Left kidney (tissue), 2 donors: ENCODE data around the gene DDC. TPM values are rescaled to one million over a fixed set of nuclear protein-coding genes. Genes with fewer than 3 reads are reported as not detected.
"Not testable (repeated sequence)": the region's sequence is repeated elsewhere in the genome, so short reads cannot be mapped to it uniquely, and the experiment has no call there.

ENCODE experiments used
- DNase-seq: peaks from one replicate; pipeline ENCODE4 v3.0.0-alpha.2; 2013
- polyA plus RNA-seq: library from polyadenylated mRNA; unstranded; fragments of 120-200 nt; gene quantifications from one replicate; pipeline ENCODE4 v1.2.1, GENCODE V29; 2013; ENCODE audit not compliant: insufficient read length

Gene DDC
- polyA plus RNA-seq, 1 donor: 76.2 TPM

DNA sequence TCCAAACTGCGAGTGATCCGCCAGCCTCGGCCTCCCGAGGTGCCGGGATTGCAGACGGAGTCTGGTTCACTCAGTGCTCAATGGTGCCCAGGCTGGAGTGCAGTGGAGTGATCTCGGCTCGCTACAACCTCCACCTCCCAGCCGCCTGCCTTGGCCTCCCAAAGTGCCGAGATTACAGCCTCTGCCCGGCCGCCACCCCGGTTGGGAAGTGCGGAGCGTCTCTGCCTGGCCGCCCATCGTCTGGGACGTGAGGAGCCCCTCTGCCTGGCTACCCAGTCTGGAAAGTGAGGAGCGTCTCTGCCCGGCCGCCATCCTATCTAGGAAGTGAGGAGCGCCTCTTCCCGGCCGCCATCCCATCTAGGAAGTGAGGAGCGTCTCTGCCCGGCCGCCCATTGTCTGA lies 106.0 kb downstream of the DDC start:
- DNase-seq: not testable (repeated sequence)

DNA sequence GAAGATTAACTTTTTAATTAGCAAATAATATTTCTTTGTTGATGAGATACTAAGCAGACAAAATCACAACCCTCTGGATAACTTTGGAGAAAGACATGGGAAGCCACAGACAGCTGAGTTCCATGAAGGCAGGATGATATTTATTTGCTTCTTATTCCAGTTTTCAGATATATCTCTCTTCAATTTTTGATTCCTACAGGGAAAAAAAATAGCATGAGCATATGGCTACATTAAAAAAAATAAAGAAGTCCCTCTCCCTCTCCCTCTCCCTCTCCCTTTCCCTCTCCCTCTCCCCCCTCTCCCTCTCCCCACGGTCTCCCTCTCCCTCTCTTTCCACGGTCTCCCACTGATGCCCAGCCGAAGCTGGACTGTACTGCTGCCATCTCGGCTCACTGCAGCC lies 106.6 kb downstream of the DDC start:
- DNase-seq: not testable (repeated sequence)

DNA sequence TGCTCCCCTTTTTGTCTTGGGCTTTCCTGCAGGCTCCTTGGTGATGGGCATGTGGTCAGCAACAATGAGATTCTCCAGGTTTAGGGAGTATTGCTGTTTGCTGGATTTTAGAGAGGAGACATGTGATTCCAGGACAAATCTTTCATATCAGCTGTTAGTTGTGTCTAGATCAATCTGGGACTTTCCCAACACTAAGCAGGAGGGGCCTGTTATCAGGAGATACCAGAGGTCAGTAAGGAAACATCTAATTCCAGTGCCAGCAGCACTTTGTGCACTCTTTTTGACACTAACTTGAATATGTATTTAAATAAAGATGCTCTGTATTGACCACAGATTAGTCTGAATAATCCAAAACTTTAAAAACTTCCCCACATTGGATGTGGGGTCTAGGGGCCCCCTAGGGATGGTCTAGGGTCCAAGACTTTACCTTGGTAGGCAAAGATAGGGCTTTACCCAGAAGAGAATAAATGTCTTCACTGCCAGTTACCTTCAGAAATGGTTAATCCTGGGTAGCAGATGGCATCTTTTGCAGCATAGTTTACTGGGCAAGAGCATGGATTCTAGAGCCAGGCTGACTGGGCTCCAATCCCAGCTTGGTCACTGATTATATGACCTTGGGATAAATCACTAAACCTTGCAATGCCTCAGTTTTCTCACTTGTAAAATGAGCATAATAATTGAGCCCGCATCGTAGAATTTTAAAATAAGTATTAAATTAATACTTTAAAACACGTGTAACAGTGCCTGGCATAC lies 108.7 kb downstream of the DDC start:
- DNase-seq: no peak

DNA sequence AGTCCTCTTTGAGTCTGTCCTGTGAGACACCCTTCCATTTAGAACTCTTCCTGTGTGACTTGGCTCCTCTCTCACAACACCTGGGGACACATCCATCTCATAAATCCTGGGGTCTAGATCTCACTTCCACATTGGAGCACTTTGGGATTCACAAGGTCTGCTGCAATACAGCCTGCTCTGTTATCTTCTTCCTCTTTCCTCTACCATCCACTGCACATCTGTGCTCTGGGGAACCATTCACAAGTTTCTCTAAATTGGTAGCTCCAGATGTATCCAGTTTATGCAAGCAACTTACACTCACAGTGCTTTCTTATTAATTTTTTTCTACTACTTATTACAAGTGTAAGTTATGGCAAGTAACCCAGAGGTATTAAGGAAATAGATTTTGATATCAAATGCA lies 109.5 kb downstream of the DDC start:
- no peak for DNase-seq

DNA sequence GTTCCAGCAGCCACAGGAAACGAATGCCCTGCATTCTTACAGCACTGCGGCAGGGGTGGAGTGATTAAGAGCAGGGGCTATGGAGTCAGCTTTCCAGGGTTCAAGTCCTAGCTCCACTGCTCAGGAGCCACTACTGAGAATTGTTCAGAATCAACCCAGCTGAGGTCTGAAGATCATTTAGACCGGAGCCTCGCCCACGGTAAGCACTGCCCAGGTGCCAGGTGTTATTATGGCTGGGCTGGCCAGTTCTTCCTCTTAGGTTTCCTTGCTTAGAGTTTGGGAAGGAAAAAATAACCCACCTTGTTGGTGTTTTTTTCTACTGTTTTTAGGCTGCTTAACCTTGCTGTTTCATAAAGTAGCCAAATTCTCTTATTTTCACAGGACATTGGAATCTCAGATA lies 110.2 kb downstream of the DDC start:
- DNase-seq: no peak

DNA sequence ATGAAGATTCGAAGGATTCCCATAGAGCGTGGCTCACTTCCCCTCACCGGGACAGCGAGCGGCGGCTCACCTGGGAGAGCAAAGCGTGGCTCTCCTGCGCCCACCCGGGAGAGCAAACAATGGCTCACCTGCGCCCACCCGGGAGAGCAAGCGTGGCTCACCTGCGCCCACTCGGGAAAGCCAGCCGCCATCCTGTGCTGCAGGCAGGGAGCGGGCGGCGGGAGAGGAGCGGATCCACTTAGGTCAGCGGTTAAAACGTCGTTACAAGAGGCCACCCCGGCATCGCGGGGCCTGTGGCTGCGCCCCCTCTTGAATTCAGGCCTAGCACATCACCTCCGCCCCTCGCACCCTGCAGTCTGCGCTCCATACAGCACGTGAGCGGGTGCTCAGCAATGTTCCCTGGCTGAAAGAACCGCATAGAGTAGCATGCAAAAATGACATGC lies 114.6 kb downstream of the DDC start:
- peak; percentile 0 for DNase-seq

DNA sequence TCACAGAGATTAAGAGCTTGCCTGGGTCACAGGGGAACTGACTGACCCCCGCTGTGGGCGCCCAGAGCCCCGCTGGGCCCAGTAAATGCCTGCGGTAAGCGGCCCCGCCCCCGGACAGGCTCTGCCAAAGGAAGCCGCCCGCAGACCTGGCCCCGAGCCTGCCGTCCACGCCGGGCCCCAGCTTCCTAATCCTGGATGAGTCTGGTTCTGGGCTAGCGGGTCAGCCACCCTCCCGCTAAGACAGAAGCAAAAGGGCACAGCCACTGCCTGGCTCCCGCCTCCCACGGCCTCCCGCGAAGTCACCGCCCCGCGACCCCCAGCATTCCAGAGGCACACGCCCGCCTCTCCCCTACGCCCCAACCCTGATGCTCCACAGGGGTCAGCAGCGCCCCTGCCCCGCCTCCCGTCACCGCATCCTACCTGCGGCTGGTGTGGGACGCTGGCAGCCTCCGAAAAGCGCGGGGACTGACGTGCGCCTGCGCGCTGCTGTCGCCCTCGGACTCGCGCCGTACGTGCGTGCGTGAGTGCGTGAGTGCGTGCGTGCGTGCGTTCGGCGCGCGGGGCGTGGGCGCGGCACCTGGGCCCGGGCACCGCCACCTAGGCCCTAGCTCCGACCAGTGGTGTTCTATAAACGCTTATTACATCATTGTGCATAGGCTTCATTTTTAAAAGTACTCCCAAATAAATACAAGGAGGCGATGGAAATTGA lies 115.2 kb downstream of the DDC start, which contains the start of gene FIGNL1:
TSS of gene FIGNL1 (minus strand) at position 470 of the 709 bp plus-strand sequence. CDS start 3,063 bp downstream, outside the sequence.
- DNase-seq: peak; percentile 58

DNA sequence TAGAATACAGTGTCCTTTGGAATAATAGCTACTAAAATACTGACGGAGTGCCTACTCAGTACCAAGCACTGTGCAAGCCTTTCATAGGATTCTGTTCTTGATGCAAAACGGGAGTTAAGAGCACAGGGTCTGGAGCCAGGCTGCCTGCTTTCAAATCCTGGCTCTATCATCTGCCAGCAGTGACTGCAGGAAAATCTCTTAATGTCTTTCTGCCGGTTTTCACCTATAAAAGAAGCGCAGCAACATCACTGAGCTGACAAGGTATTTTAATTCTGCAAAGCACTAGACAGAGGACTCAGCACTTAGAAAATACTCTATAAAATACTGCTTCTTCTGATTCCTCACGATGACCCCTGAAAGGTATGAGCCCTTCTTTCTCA lies 115.7 kb downstream of the DDC start:
- peak; percentile 1 for DNase-seq

DNA sequence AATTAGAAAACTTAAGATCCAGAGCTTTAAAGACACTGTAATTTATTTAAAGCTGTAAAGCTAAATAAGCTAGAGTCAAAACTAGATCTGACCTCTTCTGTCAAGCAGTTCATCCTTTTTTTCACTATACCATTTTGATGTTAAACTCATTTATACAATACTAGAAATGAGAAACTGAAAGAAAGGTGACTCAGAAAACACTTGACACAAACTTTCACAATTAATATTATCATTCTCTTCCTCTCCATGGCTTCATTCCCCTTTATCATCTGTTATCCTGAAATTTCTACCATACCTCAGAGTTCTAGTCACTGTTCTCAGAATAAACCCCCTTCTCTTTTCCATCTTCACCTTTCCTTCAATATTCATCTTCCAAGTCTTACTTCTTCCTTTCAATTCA lies 116.4 kb downstream of the DDC start:
- DNase-seq: no peak

DNA sequence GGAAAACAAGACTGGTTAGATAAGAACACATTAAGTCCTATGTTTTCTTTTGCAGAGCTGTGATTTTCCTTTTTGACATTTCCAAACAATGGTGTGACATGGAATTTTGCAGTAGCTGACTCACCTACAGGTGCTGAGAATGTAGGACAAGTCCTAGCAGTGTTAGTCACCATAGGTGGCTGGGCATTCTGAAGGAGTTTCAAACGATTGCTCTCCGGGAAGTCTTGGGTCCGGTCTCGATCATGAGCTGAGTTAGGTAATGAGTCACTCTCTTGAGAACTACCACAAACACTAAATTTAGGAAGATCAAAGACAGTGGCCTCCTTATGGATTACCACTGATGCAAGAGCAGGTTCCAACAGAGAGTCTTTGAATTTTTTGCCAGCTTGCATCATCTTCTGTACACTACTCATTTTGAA lies 118.7 kb downstream of the DDC start:
- no peak for DNase-seq

DNA sequence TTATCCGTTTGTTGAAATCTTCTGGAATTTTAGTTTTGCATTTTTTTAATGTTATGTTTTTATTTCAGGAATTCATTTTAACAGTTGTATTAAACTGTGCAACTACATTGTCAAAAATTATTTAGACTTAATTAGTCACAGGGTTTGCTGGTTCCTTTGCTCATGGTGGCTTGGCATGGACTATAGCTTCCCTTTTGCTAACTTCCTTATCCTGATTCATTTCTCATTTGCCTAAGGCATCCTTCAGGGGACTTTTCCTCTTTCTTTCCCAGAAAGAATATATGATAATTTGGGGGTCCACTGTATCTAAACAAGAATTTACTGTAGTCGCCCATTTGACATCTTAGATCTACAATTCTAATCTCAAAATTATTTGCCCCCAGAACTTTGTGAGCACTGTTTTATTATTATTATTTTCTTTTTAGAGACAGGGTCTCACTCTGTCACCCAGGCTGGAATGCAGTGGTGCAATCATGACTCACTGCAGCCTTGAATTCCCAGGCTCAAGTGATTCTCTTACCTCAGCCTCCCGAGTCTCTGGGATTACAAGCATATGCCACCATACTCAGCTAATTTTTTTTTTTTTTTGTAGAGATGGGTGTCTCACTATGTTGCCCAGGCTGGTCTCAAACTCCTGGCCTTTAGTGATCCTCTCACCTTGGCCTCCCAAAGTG lies 128.9 kb downstream of the DDC start:
- DNase-seq: no peak

DNA sequence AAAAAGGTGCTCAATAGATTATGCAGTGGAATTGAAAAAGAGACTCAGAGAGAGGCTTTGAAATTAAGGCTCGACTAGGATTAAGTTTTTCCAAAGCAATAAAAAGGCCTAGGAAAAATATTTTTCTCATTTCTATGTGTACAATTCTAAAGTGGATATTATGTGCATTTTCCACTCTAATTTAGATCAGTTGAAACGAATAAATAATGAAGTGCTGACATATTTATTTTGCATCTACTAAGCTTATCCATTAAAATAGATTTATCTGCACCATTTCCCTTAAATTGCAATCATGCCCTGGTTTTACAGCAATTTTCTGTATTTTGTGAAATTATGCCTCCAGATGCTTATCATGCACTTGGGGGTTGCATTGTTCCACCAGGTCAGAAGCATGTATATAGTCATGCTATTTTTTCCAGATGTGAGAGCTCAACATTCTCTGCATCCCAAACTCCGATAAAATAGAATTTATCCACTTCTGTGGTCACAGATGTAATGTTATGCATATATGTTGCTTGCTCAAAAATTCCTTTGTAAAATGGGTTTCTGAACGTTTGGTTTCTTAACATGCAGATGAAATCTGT lies 133.4 kb downstream of the DDC start:
- no peak for DNase-seq

DNA sequence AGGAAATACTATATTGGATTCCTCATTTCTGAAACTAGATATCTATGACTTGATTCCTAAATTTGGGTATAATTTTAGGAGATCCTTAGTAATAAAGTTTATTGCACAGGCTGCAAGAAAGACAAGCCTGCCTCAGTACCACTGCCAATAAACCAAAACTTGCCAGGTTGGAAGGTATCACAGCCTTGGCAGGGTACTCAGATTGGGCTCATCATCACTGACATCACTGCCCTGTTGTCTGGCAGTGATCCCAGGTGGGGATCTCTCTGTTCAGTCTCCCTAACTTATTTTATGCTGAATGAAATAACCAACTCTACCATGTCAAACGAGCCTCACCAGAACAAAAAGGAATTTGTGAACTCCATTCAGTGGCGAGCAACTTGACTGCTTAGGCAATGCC lies 133.9 kb downstream of the DDC start:
- DNase-seq: no peak

DNA sequence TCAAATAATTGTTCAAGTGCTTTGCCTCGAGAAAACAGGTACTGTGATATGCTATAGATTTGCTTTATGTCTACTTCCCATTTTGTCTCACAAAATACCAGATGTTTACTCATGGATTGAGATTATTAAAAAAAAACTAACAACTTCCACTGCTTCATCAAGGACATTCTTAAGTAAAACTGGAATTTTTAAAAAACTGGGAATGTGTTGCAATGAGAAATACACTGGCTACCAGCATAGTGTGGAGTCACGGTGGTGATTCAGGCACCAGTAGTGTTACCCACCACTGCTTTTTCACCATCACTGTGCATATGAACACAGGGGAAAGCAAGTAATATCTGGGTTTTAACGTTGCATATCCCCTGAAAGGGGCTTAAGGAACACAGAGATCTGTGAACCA lies 136.3 kb downstream of the DDC start:
- DNase-seq: no peak

DNA sequence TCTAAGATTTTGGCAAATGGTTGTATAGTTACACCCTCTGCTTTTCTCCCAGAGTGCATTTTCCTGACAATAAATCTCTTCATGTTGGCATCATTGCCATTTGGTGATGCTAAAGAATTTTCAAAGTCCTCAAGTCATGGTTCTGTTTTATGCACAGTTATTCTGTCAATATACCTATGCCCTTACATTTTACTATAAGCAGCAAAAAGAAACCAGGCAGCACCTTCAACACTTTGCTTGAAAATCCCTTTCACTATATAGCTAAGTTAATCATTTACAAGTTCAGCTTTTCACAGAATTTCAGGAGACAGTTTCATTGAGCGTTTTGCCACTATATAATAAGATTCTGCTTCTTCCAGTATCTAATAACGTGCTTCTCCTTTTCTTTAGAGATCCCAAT lies 137.7 kb downstream of the DDC start:
- no peak for DNase-seq

DNA sequence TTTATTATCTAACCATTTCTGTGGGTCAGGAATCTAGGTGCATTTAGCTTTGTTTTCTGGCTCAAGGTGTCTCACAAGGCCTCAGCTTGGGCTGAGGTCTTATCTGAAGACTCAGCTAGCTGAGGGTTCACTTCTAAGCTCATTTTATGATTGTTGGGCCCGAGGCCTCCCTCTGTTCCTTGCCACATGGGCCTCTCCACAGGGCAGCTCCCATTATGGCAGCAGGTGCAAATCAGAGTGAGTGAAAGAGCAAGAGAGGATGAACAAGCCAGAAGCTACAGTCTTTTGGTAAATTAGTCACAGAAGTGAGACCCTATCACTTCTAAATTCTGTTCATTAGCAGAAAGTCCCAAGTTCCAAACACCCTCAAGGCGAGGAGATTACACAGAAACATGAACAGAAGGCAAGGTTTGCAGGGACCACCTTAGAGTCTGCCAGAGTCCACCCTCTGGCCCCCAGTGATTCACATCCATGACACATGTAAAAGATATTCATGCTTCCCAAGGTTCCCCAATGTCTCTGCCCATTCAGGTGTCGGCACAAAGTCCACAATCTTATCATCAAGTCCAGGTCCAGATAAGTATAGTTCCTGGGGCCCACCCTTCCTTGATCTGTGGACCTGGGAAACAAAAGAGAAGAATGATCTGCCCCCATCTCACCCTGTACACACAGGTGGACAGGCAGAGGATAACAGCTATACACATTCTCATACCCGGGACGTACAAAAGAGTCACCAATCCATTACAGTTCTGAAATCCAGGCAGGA lies 138.7 kb downstream of the DDC start:
- DNase-seq: no peak

DNA sequence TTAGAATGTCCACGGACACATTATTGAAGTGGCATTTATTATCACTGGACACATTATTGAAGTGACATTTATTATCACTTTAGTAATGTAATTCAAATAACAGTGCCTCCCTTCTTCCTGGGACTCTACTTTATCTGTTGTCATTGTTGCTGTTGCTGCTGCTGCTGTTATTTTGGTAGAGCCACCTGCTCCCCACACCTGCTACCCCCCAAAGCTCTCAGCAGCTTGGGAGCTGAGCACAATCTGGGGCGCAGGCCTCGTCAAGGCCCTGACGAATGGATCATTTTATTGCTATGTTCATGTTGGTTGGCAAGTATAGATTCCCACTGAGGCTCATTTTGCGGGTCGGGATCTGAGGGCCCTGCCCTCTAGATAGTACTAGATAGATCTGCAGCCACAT lies 139.9 kb downstream of the DDC start:
- no peak for DNase-seq

DNA sequence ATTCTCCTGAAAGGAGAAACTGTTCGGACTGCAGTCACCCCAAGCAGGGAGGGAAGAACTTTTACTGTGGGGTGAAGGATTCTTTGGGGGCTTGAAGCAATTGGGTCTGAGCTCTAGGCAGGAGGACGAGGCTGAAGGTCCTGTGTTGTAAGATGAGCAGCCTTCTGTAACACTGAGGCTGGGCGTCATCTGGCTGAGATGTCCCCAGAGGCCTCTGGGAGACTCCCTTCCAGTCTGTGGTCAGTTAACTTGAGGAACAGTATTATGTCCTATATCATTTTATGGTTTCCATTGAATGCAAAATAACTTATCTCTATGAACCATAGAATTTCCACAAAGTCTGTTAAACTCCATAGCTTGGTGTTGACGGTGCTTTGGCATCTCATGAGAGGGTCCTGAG lies 141.3 kb downstream of the DDC start:
- no peak for DNase-seq

DNA sequence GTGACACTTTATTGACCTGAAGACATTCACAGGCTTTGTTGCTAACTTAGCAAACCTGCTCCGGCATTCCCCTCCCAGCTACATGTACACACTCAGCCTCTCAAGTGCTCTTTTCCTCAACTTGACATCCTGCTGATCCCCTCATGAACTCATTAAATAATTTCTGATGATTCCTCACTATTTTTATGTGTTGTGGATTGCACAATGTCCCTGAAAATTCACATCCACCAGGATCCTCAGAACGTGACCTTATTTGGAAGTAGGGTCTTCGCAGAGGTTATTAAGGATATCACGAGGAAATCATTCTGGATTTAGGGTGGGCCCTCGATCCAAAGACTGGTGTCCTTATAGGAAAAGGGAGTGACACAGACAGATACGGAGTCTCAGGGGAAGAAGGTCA lies 142.3 kb downstream of the DDC start:
- DNase-seq: no peak

DNA sequence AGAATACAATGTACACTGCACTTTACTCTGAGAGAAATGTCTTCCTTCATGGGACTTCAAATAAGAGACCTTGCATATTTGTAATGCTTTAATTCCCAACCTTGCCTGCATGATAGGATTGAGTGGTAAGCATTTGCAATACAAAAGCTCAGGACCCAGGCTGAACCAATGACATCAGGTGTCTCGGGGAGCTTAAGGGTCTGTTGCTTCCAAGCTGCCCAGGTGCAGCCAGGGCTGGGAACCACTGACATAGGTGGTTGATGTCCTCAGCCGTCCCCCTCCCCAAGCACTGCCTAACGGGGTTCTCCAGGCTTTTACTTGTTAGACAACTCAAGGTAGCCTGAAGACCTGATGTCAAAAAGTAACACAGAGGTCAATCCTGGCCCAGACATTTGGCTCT lies 144.2 kb downstream of the DDC start:
- no peak for DNase-seq

DNA sequence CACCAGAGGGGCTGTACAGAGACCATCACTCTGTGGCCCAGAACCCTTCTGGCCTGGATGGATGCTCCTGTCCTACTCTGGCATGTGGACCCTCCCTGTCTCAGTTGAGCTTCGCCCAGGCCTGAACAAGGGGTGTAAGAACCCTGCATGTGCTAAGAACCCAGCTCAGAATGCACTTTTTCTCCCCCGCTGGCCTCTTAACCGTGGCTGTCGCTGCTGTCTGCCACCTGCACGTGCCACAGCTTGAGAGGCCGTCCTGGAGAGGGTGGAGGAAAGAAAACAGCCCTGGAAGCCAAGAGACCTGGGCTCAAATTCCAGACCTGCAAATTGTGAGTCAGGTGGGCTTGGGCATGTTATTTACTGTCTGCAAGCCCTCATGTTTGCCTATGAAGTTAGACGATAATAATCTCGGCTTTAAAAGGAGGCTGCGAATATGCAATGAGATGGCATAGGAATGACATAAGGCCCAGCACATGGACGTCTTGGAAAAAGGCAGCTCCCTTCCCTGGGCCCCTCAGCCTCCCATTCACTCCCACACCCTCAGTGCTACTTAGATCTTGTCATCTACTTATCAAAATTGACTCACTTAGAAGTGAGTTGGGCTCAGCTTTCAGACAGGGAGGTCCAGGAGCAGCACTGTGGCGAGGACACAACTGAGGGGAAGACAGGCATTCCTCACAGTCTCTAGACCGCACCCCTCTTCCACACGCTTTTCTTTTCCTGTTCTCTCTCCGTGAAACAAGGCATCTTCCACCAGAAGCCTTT lies 146.5 kb downstream of the DDC start:
- DNase-seq: no peak
